GM18868 (cell line): ENCODE data around the gene COL18A1.

Source experiments
- ATAC-seq: cut with Tn5 transposase; IDR thresholded peaks from one replicate; pipeline ENCODE4 v1.9.1; 2021; ENCODE audit warnings: mild to moderate bottlenecking, moderate library complexity; ENCODE audit not compliant: unreplicated experiment

Gene COL18A1

GRCh38 chr21:45411810-45412206, 6.8 kb downstream of the COL18A1 start:
- ATAC-seq, result no peak

- no peak for ATAC-seq
Observed at GRCh38 chr21:45412491-45412890, 7.5 kb downstream of the COL18A1 start.

- no peak for ATAC-seq
Observed at GRCh38 chr21:45412909-45413611, 8.1 kb downstream of the COL18A1 start.

GRCh38 chr21:45413922-45414321, 9.0 kb downstream of the COL18A1 start:
- no peak for ATAC-seq

- ATAC-seq, result no peak
Observed at GRCh38 chr21:45414396-45415187, 9.6 kb downstream of the COL18A1 start.

- no peak for ATAC-seq
Observed at GRCh38 chr21:45415188-45415942, 10.4 kb downstream of the COL18A1 start.

GRCh38 chr21:45415943-45416611, 11.1 kb downstream of the COL18A1 start:
- ATAC-seq, result no peak

GRCh38 chr21:45416620-45417019, 11.7 kb downstream of the COL18A1 start:
- no peak for ATAC-seq

GRCh38 chr21:45417256-45417950, 12.4 kb downstream of the COL18A1 start:
- ATAC-seq, result no peak

- no peak for ATAC-seq
Observed at GRCh38 chr21:45417951-45418300, 13.0 kb downstream of the COL18A1 start.

GRCh38 chr21:45418301-45419071, 13.5 kb downstream of the COL18A1 start:
- no peak for ATAC-seq

GRCh38 chr21:45419162-45419561, 14.2 kb downstream of the COL18A1 start:
- no peak for ATAC-seq

GRCh38 chr21:45420061-45421041, 15.4 kb downstream of the COL18A1 start:
- no peak for ATAC-seq

GRCh38 chr21:45421071-45421845, 16.3 kb downstream of the COL18A1 start:
- no peak for ATAC-seq

- ATAC-seq, result no peak
Observed at GRCh38 chr21:45421846-45422775, 17.1 kb downstream of the COL18A1 start.

- ATAC-seq, result no peak
Observed at GRCh38 chr21:45423201-45423955, 18.4 kb downstream of the COL18A1 start.
